Hepatocyte (in vitro differentiated cells): ENCODE measurements around the gene HOXD12. TPM values are rescaled to one million over a fixed set of nuclear protein-coding genes. Genes with fewer than 3 reads are reported as not detected.

ENCODE experiments used
- DNase-seq: peaks from one replicate; pipeline ENCODE4 v3.0.0-alpha.2; 2016; ENCODE audit warnings: low spot score
- H2AFZ ChIP-seq: fragments of 200-600 bp; sonication (generic); 2 replicates; pipeline ENCODE4 v1.6.0; 2016; ENCODE audit warnings: antibody characterized with exemption, mild to moderate bottlenecking
- H3K27ac ChIP-seq: fragments of 200-600 bp; sonication (generic); 2 replicates; pipeline ENCODE4 v1.5.1; 2016; ENCODE audit warnings: mild to moderate bottlenecking
- H3K27me3 ChIP-seq: fragments of 200-600 bp; sonication (generic); 2 replicates; pipeline ENCODE4 v1.6.1; 2016
- H3K36me3 ChIP-seq: fragments of 200-600 bp; sonication (generic); replicated peaks from 2 replicates; pipeline ENCODE4 v1.5.1; 2016; ENCODE audit warnings: low read depth; ENCODE audit not compliant: insufficient read depth
- H3K4me1 ChIP-seq: fragments of 200-600 bp; sonication (generic); 2 replicates; pipeline ENCODE4 v1.5.1; 2016; ENCODE audit warnings: mild to moderate bottlenecking, moderate library complexity; ENCODE audit not compliant: insufficient read depth
- H3K4me2 ChIP-seq: fragments of 200-600 bp; sonication (generic); 2 replicates; pipeline ENCODE4 v1.6.0; 2016
- H3K4me3 ChIP-seq: fragments of 200-600 bp; sonication (generic); 2 replicates; pipeline ENCODE4 v1.5.1; 2016; ENCODE audit warnings: mild to moderate bottlenecking
- H3K79me2 ChIP-seq: fragments of 200-600 bp; sonication (generic); 2 replicates; pipeline ENCODE4 v1.6.0; 2017; ENCODE audit warnings: mild to moderate bottlenecking
- H3K9me2 ChIP-seq: fragments of 200-600 bp; sonication (generic); replicated peaks from 2 replicates; pipeline ENCODE4 v1.6.0; 2017; ENCODE audit warnings: mild to moderate bottlenecking; ENCODE audit not compliant: insufficient read depth
- H3K9me3 ChIP-seq: fragments of 200-600 bp; sonication (generic); 2 replicates; pipeline ENCODE4 v1.5.1; 2016; ENCODE audit warnings: low read depth, mild to moderate bottlenecking
- H4K20me1 ChIP-seq: fragments of 200-600 bp; sonication (generic); 2 replicates; pipeline ENCODE4 v1.6.0; 2016; ENCODE audit warnings: mild to moderate bottlenecking; ENCODE audit not compliant: insufficient read depth, poor library complexity, severe bottlenecking
- EZH2 ChIP-seq: fragments of 200-600 bp; sonication (generic); IDR thresholded peaks from 2 replicates; pipeline ENCODE4 v1.6.1; 2016; ENCODE audit warnings: antibody characterized with exemption, mild to moderate bottlenecking, borderline replicate concordance
- EZH2phosphoT487 ChIP-seq: fragments of 200-600 bp; sonication (generic); IDR thresholded peaks from one replicate; pipeline ENCODE4 v1.6.1; 2018; ENCODE audit warnings: antibody characterized with exemption, mild to moderate bottlenecking, low read depth, moderate library complexity; ENCODE audit not compliant: unreplicated experiment, severe bottlenecking
- WGBS: methylation state at CpG from one replicate; pipeline ENCODE4 v1.1.6; 2016; ENCODE audit warnings: low lambda C conversion rate; ENCODE audit errors: missing lambda C conversion rate; 5-methylcytosine and 5-hydroxymethylcytosine counted together
- polyA plus RNA-seq: library from polyadenylated mRNA; unstranded; fragments of >200 nt; fragmentation: Nextera tagmentation; extraction: Ambion mirVana; gene quantifications from 2 replicates; pipeline ENCODE4 v1.2.1, GENCODE V29; 2016
- total RNA-seq: library from RNA; depleted of rRNA; stranded (reverse); fragments of >200 nt; gene quantifications from 2 replicates; pipeline ENCODE4 v1.2.3, GENCODE V29; 2014
- TF ChIP-seq, protein P1 (sequence below): fragments of 200-600 bp; sonication (generic); IDR thresholded peaks from 2 replicates; pipeline ENCODE4 v1.5.1; 2016; ENCODE audit warnings: antibody characterized with exemption, mild to moderate bottlenecking; ENCODE audit not compliant: poor library complexity

HOXD12 gene
- total and polyA plus RNA-seq, 2 experiments from 2014 or later, result 3.3 to 29.0 TPM

DNA sequence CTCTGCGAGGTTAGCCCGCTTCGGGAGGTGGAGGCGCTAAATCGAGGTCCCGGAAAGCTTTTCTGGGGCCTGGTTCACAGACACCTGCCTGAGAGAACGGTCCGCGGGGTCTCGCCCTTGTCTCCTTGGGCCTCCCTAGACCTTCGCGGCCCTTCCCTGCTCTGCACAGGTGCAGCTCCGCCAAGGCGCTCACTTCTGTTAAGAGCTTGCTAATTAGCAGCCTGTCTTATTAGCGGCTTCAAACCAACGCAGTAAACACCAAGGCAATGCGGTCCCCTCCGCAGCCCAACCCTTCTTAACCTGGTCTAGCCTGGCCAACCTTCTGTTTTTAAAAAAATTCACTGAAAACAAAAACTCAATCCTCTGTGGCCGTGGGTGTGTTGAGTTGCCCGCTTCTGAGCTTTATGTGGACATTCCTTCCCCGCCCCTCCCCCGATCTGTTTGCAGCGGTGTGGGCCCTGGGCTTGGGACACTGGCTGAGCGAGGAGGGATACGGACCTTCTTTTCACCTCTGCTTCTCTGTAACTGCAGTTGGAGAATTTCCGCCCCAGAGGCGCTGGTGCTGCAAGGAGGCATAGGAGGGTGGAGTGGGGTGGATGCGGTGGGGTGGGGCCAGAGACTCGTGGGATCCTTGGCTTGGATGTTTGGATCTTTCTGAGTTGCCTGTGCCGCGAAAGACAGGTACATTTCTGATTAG is 48.4 kb downstream of the HOXD12 start:
- TF ChIP-seq EZH2 (peak; percentile 95), EZH2phosphoT487 (peak; percentile 85)
- TF ChIP-seq, protein P1, sequence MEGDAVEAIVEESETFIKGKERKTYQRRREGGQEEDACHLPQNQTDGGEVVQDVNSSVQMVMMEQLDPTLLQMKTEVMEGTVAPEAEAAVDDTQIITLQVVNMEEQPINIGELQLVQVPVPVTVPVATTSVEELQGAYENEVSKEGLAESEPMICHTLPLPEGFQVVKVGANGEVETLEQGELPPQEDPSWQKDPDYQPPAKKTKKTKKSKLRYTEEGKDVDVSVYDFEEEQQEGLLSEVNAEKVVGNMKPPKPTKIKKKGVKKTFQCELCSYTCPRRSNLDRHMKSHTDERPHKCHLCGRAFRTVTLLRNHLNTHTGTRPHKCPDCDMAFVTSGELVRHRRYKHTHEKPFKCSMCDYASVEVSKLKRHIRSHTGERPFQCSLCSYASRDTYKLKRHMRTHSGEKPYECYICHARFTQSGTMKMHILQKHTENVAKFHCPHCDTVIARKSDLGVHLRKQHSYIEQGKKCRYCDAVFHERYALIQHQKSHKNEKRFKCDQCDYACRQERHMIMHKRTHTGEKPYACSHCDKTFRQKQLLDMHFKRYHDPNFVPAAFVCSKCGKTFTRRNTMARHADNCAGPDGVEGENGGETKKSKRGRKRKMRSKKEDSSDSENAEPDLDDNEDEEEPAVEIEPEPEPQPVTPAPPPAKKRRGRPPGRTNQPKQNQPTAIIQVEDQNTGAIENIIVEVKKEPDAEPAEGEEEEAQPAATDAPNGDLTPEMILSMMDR, result no peak
- peaks cover 96% of the 10 kb centered on the region for H3K27me3 ChIP-seq
- WGBS, result 25% methylated on average over 31 of the region's 31 CpGs
- DNase-seq, result no peak
- H3K79me2 ChIP-seq, result no peaks in the 10 kb centered on the region
- no peak overlapping the region for H3K4me2 ChIP-seq
- no peaks in the 10 kb centered on the region for H3K4me1 ChIP-seq
- no peaks in the 10 kb centered on the region for H3K9me2 ChIP-seq
- no peak overlapping the region for H3K27ac ChIP-seq
- no peaks in the 10 kb centered on the region for H4K20me1 ChIP-seq
- no peaks in the 10 kb centered on the region for H3K9me3 ChIP-seq
- no peak overlapping the region for H2AFZ ChIP-seq
- no peak overlapping the region for H3K4me3 ChIP-seq
- H3K36me3 ChIP-seq, result no peaks in the 10 kb centered on the region

- no peak for TF ChIP-seq EZH2
- no peak for TF ChIP-seq EZH2phosphoT487
- TF ChIP-seq, protein P1, result no peak
- Histone ChIP-seq H2AFZ (no peak overlapping the region), H4K20me1 (no peaks in the 10 kb centered on the region), H3K9me3 (no peaks in the 10 kb centered on the region), H3K27me3 (peaks cover 96% of the 10 kb centered on the region), H3K4me2 (no peak overlapping the region), H3K36me3 (no peaks in the 10 kb centered on the region), H3K4me3 (no peak overlapping the region), H3K79me2 (no peaks in the 10 kb centered on the region), H3K4me1 (no peaks in the 10 kb centered on the region), H3K27ac (no peak overlapping the region), H3K9me2 (no peaks in the 10 kb centered on the region)
- no peak for DNase-seq
- WGBS, result 55% methylated on average over 11 of the region's 11 CpGs
These were observed 49.3 kb downstream of the HOXD12 start for GRCh38 chr2:176148751-176149421.

DNA sequence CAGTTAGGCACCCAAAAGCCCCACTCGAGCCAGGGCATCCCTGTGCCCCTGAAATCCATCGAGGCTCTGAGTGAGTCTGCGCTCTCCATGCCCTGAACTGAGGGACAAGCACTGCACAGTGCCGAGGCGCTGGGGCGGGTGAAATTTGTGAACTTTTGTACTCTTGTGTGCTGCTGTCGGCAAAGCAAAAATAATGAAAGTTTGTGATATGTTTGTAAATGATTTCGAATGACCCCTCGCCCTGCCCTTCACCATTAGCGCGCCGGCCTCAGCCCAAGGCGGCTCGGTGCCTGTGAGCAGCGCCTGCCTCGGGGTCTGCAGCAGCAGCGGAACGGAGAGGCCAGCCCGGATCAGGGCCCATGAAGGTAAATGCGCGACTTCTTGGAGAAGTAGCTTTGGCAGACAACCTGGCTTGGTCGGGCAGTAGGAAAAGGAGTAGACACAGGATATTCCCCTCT is 49.9 kb downstream of the HOXD12 start:
- Histone ChIP-seq H3K27me3 (peaks cover 98% of the 10 kb centered on the region), H3K4me1 (no peaks in the 10 kb centered on the region), H4K20me1 (no peaks in the 10 kb centered on the region), H3K27ac (no peak overlapping the region), H3K4me2 (no peak overlapping the region), H3K9me3 (no peaks in the 10 kb centered on the region), H3K9me2 (no peaks in the 10 kb centered on the region), H2AFZ (no peak overlapping the region), H3K36me3 (no peaks in the 10 kb centered on the region), H3K79me2 (no peaks in the 10 kb centered on the region), H3K4me3 (no peak overlapping the region)
- no peak for DNase-seq
- WGBS, result 22% methylated on average over 22 of the region's 22 CpGs
- TF ChIP-seq, protein P1, result no peak
- TF ChIP-seq EZH2, result peak; percentile 69
- TF ChIP-seq EZH2phosphoT487, result peak; percentile 81
